Measurements from ENCODE around the gene LCMT2.

The LCMT2 gene

DNA sequence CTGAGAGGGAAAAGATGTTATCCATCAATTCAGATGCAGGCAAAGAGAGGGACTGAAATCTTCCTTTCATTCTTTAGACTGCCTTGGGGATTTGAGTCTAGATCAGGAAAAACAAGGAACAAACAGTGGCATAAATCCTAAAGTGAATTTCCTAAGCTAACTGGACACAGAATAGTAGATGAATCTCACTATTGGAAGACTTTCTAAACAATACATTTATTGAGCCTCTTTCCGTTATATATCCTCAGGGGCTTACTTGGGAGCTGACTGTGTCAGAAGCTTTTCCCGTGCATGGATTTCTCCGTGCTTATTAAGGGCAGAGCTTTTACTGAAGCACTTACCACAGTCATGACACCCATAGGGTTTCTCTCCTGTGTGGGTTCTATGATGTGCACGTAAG is 30.4 kb upstream of the LCMT2 start:
- Histone ChIP-seq H3K27me3 (ENCODE audit: control insufficient read depth, low read length) (no peaks in the 10 kb centered on the region), H3K9me3 (ENCODE audit: control insufficient read depth, insufficient read depth, low read length) (peaks cover 26% of the 10 kb centered on the region; the same call in 1 of the 2 replicates), H4K20me1 (ENCODE audit: control insufficient read depth, insufficient read depth, low read depth, low read length) (no peaks in the 10 kb centered on the region), H3K79me2 (ENCODE audit: control insufficient read depth, low read length) (peaks cover 22% of the 10 kb centered on the region), H3K36me3 (ENCODE audit: control insufficient read depth, low read length) (peaks cover 78% of the 10 kb centered on the region), H3K9me2 (replicated peaks; ENCODE audit: control insufficient read depth, low read length) (no peaks in the 10 kb centered on the region), H3K27ac (ENCODE audit: low read depth, low read length) (no peak overlapping the region), H3K4me2 (ENCODE audit: low read length) (no peak overlapping the region), H3F3A (ENCODE audit: control insufficient read depth, insufficient read depth) (no peaks in the 10 kb centered on the region; the same call in 1 of the 2 replicates), H3K4me1 (ENCODE audit: control insufficient read depth, low read length) (peaks cover 6% of the 10 kb centered on the region; the same call in 1 of the 2 replicates), H3K4me3 (ENCODE audit: low read length) (no peak overlapping the region)
- no peak for TF ChIP-seq EZH2phosphoT487 (IDR thresholded peaks at IDR 0.05; ENCODE audit: borderline replicate concordance, low read length)
- TF ChIP-seq, protein P1, sequence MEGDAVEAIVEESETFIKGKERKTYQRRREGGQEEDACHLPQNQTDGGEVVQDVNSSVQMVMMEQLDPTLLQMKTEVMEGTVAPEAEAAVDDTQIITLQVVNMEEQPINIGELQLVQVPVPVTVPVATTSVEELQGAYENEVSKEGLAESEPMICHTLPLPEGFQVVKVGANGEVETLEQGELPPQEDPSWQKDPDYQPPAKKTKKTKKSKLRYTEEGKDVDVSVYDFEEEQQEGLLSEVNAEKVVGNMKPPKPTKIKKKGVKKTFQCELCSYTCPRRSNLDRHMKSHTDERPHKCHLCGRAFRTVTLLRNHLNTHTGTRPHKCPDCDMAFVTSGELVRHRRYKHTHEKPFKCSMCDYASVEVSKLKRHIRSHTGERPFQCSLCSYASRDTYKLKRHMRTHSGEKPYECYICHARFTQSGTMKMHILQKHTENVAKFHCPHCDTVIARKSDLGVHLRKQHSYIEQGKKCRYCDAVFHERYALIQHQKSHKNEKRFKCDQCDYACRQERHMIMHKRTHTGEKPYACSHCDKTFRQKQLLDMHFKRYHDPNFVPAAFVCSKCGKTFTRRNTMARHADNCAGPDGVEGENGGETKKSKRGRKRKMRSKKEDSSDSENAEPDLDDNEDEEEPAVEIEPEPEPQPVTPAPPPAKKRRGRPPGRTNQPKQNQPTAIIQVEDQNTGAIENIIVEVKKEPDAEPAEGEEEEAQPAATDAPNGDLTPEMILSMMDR (IDR thresholded peaks at IDR 0.05; ENCODE audit: low read depth, low read length, poor library complexity, severe bottlenecking), result no peak

DNA sequence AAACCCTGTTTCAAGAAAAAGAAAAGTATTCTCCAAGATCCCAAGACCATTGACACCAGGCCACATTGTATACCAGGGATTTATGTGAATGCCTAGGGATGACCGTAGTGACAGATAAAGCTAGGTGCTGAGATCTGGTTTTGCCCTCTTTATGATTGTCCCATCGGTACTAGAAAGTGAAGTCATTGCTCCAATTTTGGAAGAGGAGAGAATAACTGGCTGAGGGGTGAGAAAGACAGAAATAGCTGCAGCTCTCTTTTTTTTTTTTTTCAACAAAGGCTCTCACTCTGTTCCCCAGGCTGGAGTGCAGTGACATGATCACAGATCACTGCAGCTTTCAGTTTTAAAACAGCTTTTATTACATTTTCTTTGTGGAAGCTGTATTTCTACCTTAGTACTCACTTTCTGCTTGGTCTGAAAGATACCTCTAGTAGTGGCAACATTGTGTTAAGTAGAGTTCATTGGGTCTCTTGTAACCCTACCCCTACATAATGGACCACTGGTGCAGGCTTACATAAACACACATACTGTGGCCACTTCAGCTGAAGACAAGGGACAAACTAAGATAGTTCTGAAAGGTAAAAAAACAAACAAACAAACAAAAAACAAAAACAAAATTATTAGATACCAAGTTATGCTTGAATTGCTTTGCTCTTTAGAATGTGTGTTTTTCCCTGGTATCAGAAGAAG is 22.5 kb upstream of the LCMT2 start:
- Histone ChIP-seq H3F3A (ENCODE audit: control insufficient read depth, insufficient read depth) (no peaks in the 10 kb centered on the region; the same call in 1 of the 2 replicates), H3K27ac (ENCODE audit: low read depth, low read length) (no peak overlapping the region), H3K9me2 (replicated peaks; ENCODE audit: control insufficient read depth, low read length) (no peaks in the 10 kb centered on the region), H3K79me2 (ENCODE audit: control insufficient read depth, low read length) (no peaks in the 10 kb centered on the region), H3K9me3 (ENCODE audit: control insufficient read depth, insufficient read depth, low read length) (no peaks in the 10 kb centered on the region), H3K4me1 (ENCODE audit: control insufficient read depth, low read length) (0 out of 2 replicates have a peak, but pooled peaks cover 4% of the 10 kb centered on the region), H3K36me3 (ENCODE audit: control insufficient read depth, low read length) (peaks cover 30% of the 10 kb centered on the region), H3K4me3 (ENCODE audit: low read length) (no peak overlapping the region), H3K27me3 (ENCODE audit: control insufficient read depth, low read length) (no peaks in the 10 kb centered on the region), H4K20me1 (ENCODE audit: control insufficient read depth, insufficient read depth, low read depth, low read length) (no peaks in the 10 kb centered on the region), H3K4me2 (ENCODE audit: low read length) (no peak overlapping the region)
- no peak for TF ChIP-seq EZH2phosphoT487 (IDR thresholded peaks at IDR 0.05; ENCODE audit: borderline replicate concordance, low read length)
- TF ChIP-seq, protein P1 (IDR thresholded peaks at IDR 0.05; ENCODE audit: low read depth, low read length, poor library complexity, severe bottlenecking), result no peak

DNA sequence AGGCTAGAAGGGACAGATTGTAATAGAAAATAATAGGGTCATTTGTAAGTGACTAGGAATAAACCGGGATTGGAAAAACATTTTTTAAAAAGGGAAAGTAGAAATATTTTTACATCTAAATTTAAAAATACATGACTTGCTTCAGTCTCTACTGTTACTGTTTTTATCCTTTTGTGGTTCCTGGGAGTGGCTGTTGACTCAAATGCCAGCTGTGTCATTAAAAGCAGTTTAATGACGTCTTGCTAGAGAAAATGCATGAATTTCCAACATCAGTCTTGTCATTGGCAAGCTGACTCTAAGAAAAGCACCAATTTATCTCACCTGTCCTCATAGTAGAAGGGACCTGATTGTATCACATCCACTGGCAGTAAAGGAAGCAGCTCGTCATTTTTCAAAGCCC is 16.7 kb upstream of the LCMT2 start:
- no peaks in the 10 kb centered on the region for H3K27me3 ChIP-seq (ENCODE audit: control insufficient read depth, low read length)
- no peak overlapping the region for H3K4me2 ChIP-seq (ENCODE audit: low read length)
- H4K20me1 ChIP-seq (ENCODE audit: control insufficient read depth, insufficient read depth, low read depth, low read length), result no peaks in the 10 kb centered on the region
- H3K36me3 ChIP-seq (ENCODE audit: control insufficient read depth, low read length), result peaks cover 37% of the 10 kb centered on the region
- TF ChIP-seq, protein P1 (IDR thresholded peaks at IDR 0.05; ENCODE audit: low read depth, low read length, poor library complexity, severe bottlenecking), result no peak
- TF ChIP-seq EZH2phosphoT487 (IDR thresholded peaks at IDR 0.05; ENCODE audit: borderline replicate concordance, low read length), result no peak
- no peak overlapping the region for H3K27ac ChIP-seq (ENCODE audit: low read depth, low read length)
- peaks cover 7% of the 10 kb centered on the region for H3K4me1 ChIP-seq (ENCODE audit: control insufficient read depth, low read length)
- H3K9me2 ChIP-seq (replicated peaks; ENCODE audit: control insufficient read depth, low read length), result no peaks in the 10 kb centered on the region
- no peak overlapping the region for H3K4me3 ChIP-seq (ENCODE audit: low read length)
- H3K9me3 ChIP-seq (ENCODE audit: control insufficient read depth, insufficient read depth, low read length), result no peaks in the 10 kb centered on the region
- no peaks in the 10 kb centered on the region for H3F3A ChIP-seq (ENCODE audit: control insufficient read depth, insufficient read depth)
- no peaks in the 10 kb centered on the region for H3K79me2 ChIP-seq (ENCODE audit: control insufficient read depth, low read length)
